ENCODE results near the gene DEPDC5. TPM values are rescaled to one million over a fixed set of nuclear protein-coding genes. Genes with fewer than 3 reads are reported as not detected.
A peak's percentile ranks its signal among the peaks of the same experiment; 100 is the strongest.

Gene DEPDC5
- total and polyA plus RNA-seq, 9 of the 15 experiments (the other 6 are each of a cell fraction or from before 2014, with no cell fraction given) = 2.3 to 12.3 (median 10.7) TPM

GRCh38 chr22:31909977-31910376, 156.2 kb downstream of the DEPDC5 start (continued):
- TF ChIP-seq RUNX1 (IDR thresholded peaks at IDR 0.05; ENCODE audit: low read depth) (no peak), GABPB2 (CRISPR knock-in tag; conservative IDR thresholded peaks at IDR 0.05) (no peak), ZNF57 (CRISPR knock-in tag; IDR thresholded peaks at IDR 0.05) (no peak), SMARCE1 (IDR thresholded peaks at IDR 0.05) (no peak), HDAC2 (IDR thresholded peaks at IDR 0.05) (no peak)

- no peaks in the 10 kb centered on the region for H3K79me2 ChIP-seq (ENCODE audit: control insufficient read depth, insufficient read depth, low read length)
- no peaks in the 10 kb centered on the region for H3K9me3 ChIP-seq (replicated peaks; ENCODE audit: control insufficient read depth, insufficient read depth, low read depth, low read length)
- ChIA-PET CTCF (ENCODE audit: low intra/inter-chr PET ratio) (no interaction called here), POLR2A (no interaction called here)
- no peaks in the 10 kb centered on the region for H3K36me3 ChIP-seq (ENCODE audit: control insufficient read depth, insufficient read depth, low read length)
- H3K4me2 ChIP-seq (ENCODE audit: insufficient read depth, low read length) = no peak overlapping the region
- H3K27ac ChIP-seq (ENCODE audit: extremely low read depth, low read depth, low read length) = no peak overlapping the region
- H4K20me1 ChIP-seq (replicated peaks; ENCODE audit: control insufficient read depth, insufficient read depth, low read length) = no peaks in the 10 kb centered on the region; the same call in 1 of the 2 replicates
- H3K27me3 ChIP-seq (ENCODE audit: control insufficient read depth in 2 of 2, insufficient read depth in 2 of 2, low read length in 2 of 2) = no peaks in the 10 kb centered on the region
- no peak overlapping the region for H3K9ac ChIP-seq (ENCODE audit: insufficient read depth in 1 of 2, low read depth in 2 of 2, low read length in 2 of 2)
- DNase-seq (ENCODE audit: extremely low read depth in 1 of 4, low spot score in 3 of 4) (peak; percentile 37 to 64 (median 51)), FAIRE-seq (no peak), ATAC-seq (peak; percentile 59)
- peaks cover 3% of the 10 kb centered on the region for H3K9me1 ChIP-seq (ENCODE audit: control insufficient read depth, insufficient read depth, low read length)
- H3K4me3 ChIP-seq = no peak overlapping the region
- 33% methylated on average over 7 of the region's 7 CpGs for WGBS (ENCODE audit: insufficient coverage, low coverage, missing lambda C conversion rate)
- intact Hi-C loops (cut with micrococcal nuclease) = no loop called here
- in situ Hi-C loops (cut with MboI) = no loop called here
- H2AFZ ChIP-seq (ENCODE audit: low read depth, low read length) = no peak overlapping the region
- peaks cover 5 to 7% of the 10 kb centered on the region in 2 experiments; a peak in 3 of 5 replicates for H3K4me1 ChIP-seq (replicated peaks in 1 of 2; ENCODE audit: control insufficient read depth in 2 of 2, insufficient read depth in 2 of 2, low read length in 2 of 2)
- BruUV-seq (replicated peaks) = no TSS peak
- peak in 1 of 2 experiments; percentile 56; a peak in 1 of 4 replicates for TF ChIP-seq RCOR1 (IDR thresholded peaks at IDR 0.05; ENCODE audit: borderline replicate concordance in 1 of 2, low read depth in 2 of 2, low read length in 2 of 2)
- no peak for TF ChIP-seq IFI16 (CRISPR knock-in tag; IDR thresholded peaks at IDR 0.05)
- no peak for TF ChIP-seq ZNF3 (CRISPR knock-in tag; IDR thresholded peaks at IDR 0.05)
- no peak for TF ChIP-seq U2AF1 (optimal IDR thresholded peaks at IDR 0.05; ENCODE audit: low read depth, low read length)
- TF ChIP-seq JUND (IDR thresholded peaks at IDR 0.05; ENCODE audit: borderline replicate concordance, low read depth, low read length) = peak; percentile 55; the same call in 1 of the 2 replicates
- peak; percentile 16; the same call in 1 of the 3 replicates for TF ChIP-seq JUND (tag; IDR thresholded peaks at IDR 0.05; ENCODE audit: borderline replicate concordance, low read depth, low read length)
- TF ChIP-seq U2AF2 (optimal IDR thresholded peaks at IDR 0.05; ENCODE audit: low read depth, low read length) = no peak
- no peak for TF ChIP-seq ZNF436 (CRISPR knock-in tag; IDR thresholded peaks at IDR 0.05)
- no peak for TF ChIP-seq ZBTB12 (CRISPR knock-in tag; IDR thresholded peaks at IDR 0.05)
- TF ChIP-seq MIER1 (IDR thresholded peaks at IDR 0.05; ENCODE audit: low read depth) = no peak
- no peak for TF ChIP-seq MECOM (CRISPR knock-in tag; IDR thresholded peaks at IDR 0.05)
- TF ChIP-seq JUN (IDR thresholded peaks at IDR 0.05; ENCODE audit: borderline replicate concordance, low read depth, low read length) = no peak
- TF ChIP-seq JUN (CRISPR knock-in tag; IDR thresholded peaks at IDR 0.05; ENCODE audit: borderline replicate concordance) = no peak
- TF ChIP-seq CTCF (IDR thresholded peaks at IDR 0.05 in 2 of 3, conservative IDR thresholded peaks at IDR 0.05 in 1 of 3; ENCODE audit: insufficient read depth in 2 of 3, low read depth in 1 of 3, low read length in 3 of 3) = no peak
Measured at GRCh38 chr22:31911565-31912406, 158.0 kb downstream of the DEPDC5 start.

Measured in K562 (cell line).